H9 (cell line): Measurements from ENCODE around the gene BACE2. TPM values are rescaled to one million over a fixed set of nuclear protein-coding genes. Genes with fewer than 3 reads are reported as not detected.

Experiments
- DNase-seq: peaks from one replicate; pipeline ENCODE4 v3.0.0-alpha.2; 2017
- H2AFZ ChIP-seq: one replicate; pipeline ENCODE4 v1.6.1; 2013; ENCODE audit warnings: mild to moderate bottlenecking, low read length, control low read depth, moderate library complexity
- H2AK5ac ChIP-seq: 2 replicates; pipeline ENCODE4 v1.6.1; 2013; ENCODE audit warnings: low read length, control low read depth, mixed read lengths; ENCODE audit not compliant: insufficient read length
- H2BK120ac ChIP-seq: one replicate; pipeline ENCODE4 v1.6.1; 2013; ENCODE audit warnings: low read depth, mild to moderate bottlenecking, low read length, control low read depth, inconsistent platforms; ENCODE audit not compliant: poor library complexity, severe bottlenecking
- H2BK12ac ChIP-seq: 2 replicates; pipeline ENCODE4 v1.6.1; 2013; ENCODE audit warnings: low read length, control low read depth, mixed read lengths, low read depth; ENCODE audit not compliant: insufficient read length
- H2BK15ac ChIP-seq: 2 replicates; pipeline ENCODE4 v1.6.1; 2013; ENCODE audit warnings: low read depth, low read length, control low read depth
- H2BK20ac ChIP-seq: one replicate; pipeline ENCODE4 v1.6.1; 2013; ENCODE audit warnings: low read depth, mild to moderate bottlenecking, low read length, control low read depth, inconsistent platforms; ENCODE audit not compliant: poor library complexity, severe bottlenecking
- H2BK5ac ChIP-seq: 2 replicates; pipeline ENCODE4 v1.6.1; 2013; ENCODE audit warnings: low read length, control low read depth, mixed read lengths; ENCODE audit not compliant: insufficient read length
- H3K14ac ChIP-seq: 2 replicates; pipeline ENCODE4 v1.6.1; 2013; ENCODE audit warnings: low read length, control low read depth; ENCODE audit not compliant: insufficient read depth
- H3K18ac ChIP-seq: 2 replicates; pipeline ENCODE4 v1.6.1; 2013; ENCODE audit warnings: low read depth, mild to moderate bottlenecking, mixed read lengths, low read length, control low read depth; ENCODE audit not compliant: insufficient read length
- H3K23ac ChIP-seq: 2 replicates; pipeline ENCODE4 v1.6.1; 2013; ENCODE audit warnings: low read length, control low read depth, mixed read lengths, low read depth; ENCODE audit not compliant: insufficient read length
- H3K23me2 ChIP-seq: 2 replicates; pipeline ENCODE4 v1.6.1; 2013; ENCODE audit warnings: low read depth, mild to moderate bottlenecking, mixed read lengths, low read length, control low read depth; ENCODE audit not compliant: insufficient read length, poor library complexity, severe bottlenecking
- H3K27ac ChIP-seq: 2 replicates; pipeline ENCODE4 v1.5.1; 2013; ENCODE audit warnings: low read length, control low read depth, mixed read lengths, low read depth; ENCODE audit not compliant: insufficient read length
- H3K27me3 ChIP-seq: 2 replicates; pipeline ENCODE4 v1.6.1; 2013; ENCODE audit warnings: low read length, control low read depth, inconsistent platforms; ENCODE audit not compliant: insufficient read depth
- H3K4ac ChIP-seq: 2 replicates; pipeline ENCODE4 v1.6.1; 2013; ENCODE audit warnings: low read depth, mild to moderate bottlenecking, control low read depth, inconsistent platforms, low read length, moderate library complexity
- H3K4me1 ChIP-seq: 2 replicates; pipeline ENCODE4 v1.6.1; 2013; ENCODE audit warnings: low read length, control low read depth, inconsistent platforms; ENCODE audit not compliant: insufficient read depth
- H3K4me2 ChIP-seq: 2 replicates; pipeline ENCODE4 v1.6.1; 2013; ENCODE audit warnings: low read length, control low read depth, mixed read lengths; ENCODE audit not compliant: insufficient read length, insufficient read depth
- H3K56ac ChIP-seq: 2 replicates; pipeline ENCODE4 v1.6.1; 2013; ENCODE audit warnings: low read depth, mild to moderate bottlenecking, mixed read lengths, low read length, control low read depth; ENCODE audit not compliant: insufficient read length
- H3K79me1 ChIP-seq: 2 replicates; pipeline ENCODE4 v1.6.1; 2013; ENCODE audit warnings: low read depth, mild to moderate bottlenecking, moderate library complexity, low read length, control low read depth, inconsistent platforms; ENCODE audit not compliant: insufficient read depth, poor library complexity, severe bottlenecking
- H3K79me2 ChIP-seq: 2 replicates; pipeline ENCODE4 v1.6.1; 2013; ENCODE audit warnings: low read length, control low read depth, inconsistent platforms; ENCODE audit not compliant: insufficient read depth
- H3K9ac ChIP-seq: 2 replicates; pipeline ENCODE4 v1.6.1; 2013; ENCODE audit warnings: low read length, control low read depth, mixed read lengths; ENCODE audit not compliant: insufficient read length; ENCODE audit errors: extremely low read depth
- H3K9me3 ChIP-seq: one replicate; pipeline ENCODE4 v1.6.1; 2013; ENCODE audit warnings: low read depth, low read length, inconsistent platforms; ENCODE audit not compliant: control insufficient read depth
- H3T11ph ChIP-seq: one replicate; pipeline ENCODE4 v1.6.1; 2013; ENCODE audit warnings: mild to moderate bottlenecking, low read length, control low read depth, inconsistent platforms
- H4K20me1 ChIP-seq: one replicate; pipeline ENCODE4 v1.6.1; 2013; ENCODE audit not compliant: control insufficient read depth, insufficient read length, insufficient read depth
- H4K5ac ChIP-seq: 2 replicates; pipeline ENCODE4 v1.6.1; 2013; ENCODE audit warnings: low read depth, mild to moderate bottlenecking, mixed read lengths, low read length, control low read depth; ENCODE audit not compliant: insufficient read length
- H4K8ac ChIP-seq: replicated peaks from 2 replicates; pipeline ENCODE4 v1.6.1; 2013; ENCODE audit warnings: low read length, control low read depth, mixed read lengths, low read depth; ENCODE audit not compliant: insufficient read length
- H4K91ac ChIP-seq: 2 replicates; pipeline ENCODE4 v1.6.1; 2013; ENCODE audit warnings: low read depth, mild to moderate bottlenecking, moderate library complexity, mixed read lengths, low read length, control low read depth; ENCODE audit not compliant: insufficient read length
- H3K27ac Mint-ChIP-seq, 3 experiments: 2 replicates in 2 of 3; 3 replicates in 1 of 3; pipeline ENCODE4 v1.8.0; 2020 to 2021; ENCODE audit warnings: mixed read lengths in 3 of 3, mild to moderate bottlenecking in 1 of 3, moderate library complexity in 1 of 3
- H3K27me3 Mint-ChIP-seq: 2 replicates; pipeline ENCODE4 v1.8.0; 2021; ENCODE audit warnings: low read depth, mild to moderate bottlenecking, moderate library complexity, mixed read lengths
- H3K36me3 Mint-ChIP-seq, 3 experiments: 2 replicates in 2 of 3; 3 replicates in 1 of 3; pipeline ENCODE4 v1.8.0; 2020 to 2021; ENCODE audit warnings: low read depth in 3 of 3, mixed read lengths in 3 of 3; ENCODE audit not compliant: insufficient read depth in 1 of 3
- H3K4me1 Mint-ChIP-seq, 2 experiments: 2 replicates each; pipeline ENCODE4 v1.8.0; 2020; ENCODE audit warnings: mixed read lengths in 2 of 2
- H3K4me3 Mint-ChIP-seq, 2 experiments: 2 replicates in 1 of 2; 3 replicates in 1 of 2; pipeline ENCODE4 v1.8.0; 2020 to 2021; ENCODE audit warnings: mild to moderate bottlenecking in 2 of 2, mixed read lengths in 2 of 2, moderate library complexity in 1 of 2
- H3K9me3 Mint-ChIP-seq, 2 experiments: 2 replicates in 1 of 2; 3 replicates in 1 of 2; pipeline ENCODE4 v1.8.0; 2020; ENCODE audit warnings: mild to moderate bottlenecking in 2 of 2, mixed read lengths in 2 of 2, moderate library complexity in 1 of 2
- CTCF ChIP-seq: fragments of 200-600 bp; sonication (generic); conservative IDR thresholded peaks from 3 replicates; pipeline ENCODE4 v1.8.0; 2021; ENCODE audit warnings: antibody characterized with exemption, mild to moderate bottlenecking
- WGBS: extraction: QIAGEN DNeasy Blood & Tissue Kit; methylation state at CpG from one replicate; pipeline ENCODE4 v1.1.7; 2013; ENCODE audit warnings: missing lambda C conversion rate, low lambda C conversion rate, mixed read lengths; ENCODE audit not compliant: insufficient read length; ENCODE audit errors: extremely low coverage; 5-methylcytosine and 5-hydroxymethylcytosine counted together
- total RNA-seq: library from RNA; stranded (reverse); gene quantifications from 2 replicates; pipeline ENCODE4 v1.2.1, GENCODE V29; 2021

Gene BACE2
- total RNA-seq, 1 experiment from 2014 or later, result 8.0 TPM

- H3K27me3 Mint-ChIP-seq, result no peaks in the 10 kb centered on the region
- Histone ChIP-seq H3K4ac (no peak overlapping the region), H3K14ac (no peak overlapping the region; the same call in 1 of the 2 replicates), H2BK12ac (no peak overlapping the region), H3K79me2 (no peaks in the 10 kb centered on the region), H2BK5ac (no peak overlapping the region), H4K91ac (no peak overlapping the region), H4K5ac (no peak overlapping the region), H2AK5ac (no peak overlapping the region), H2BK20ac (no peak overlapping the region), H3K56ac (no peak overlapping the region), H4K8ac (no peak overlapping the region), H3T11ph (no peak overlapping the region), H2BK15ac (no peak overlapping the region), H3K23ac (no peak overlapping the region), H3K27me3 (no peaks in the 10 kb centered on the region), H2BK120ac (no peak overlapping the region), H3K23me2 (no peaks in the 10 kb centered on the region), H3K79me1 (no peaks in the 10 kb centered on the region), H4K20me1 (no peaks in the 10 kb centered on the region), H3K4me2 (no peak overlapping the region), H3K18ac (no peak overlapping the region), H3K27ac (no peak overlapping the region), H2AFZ (no peak overlapping the region), H3K9ac (no peak overlapping the region), H3K4me1 (no peaks in the 10 kb centered on the region), H3K9me3 (no peaks in the 10 kb centered on the region)
- no peak for DNase-seq
- H3K36me3 Mint-ChIP-seq, result no peaks in the 10 kb centered on the region
- H3K27ac Mint-ChIP-seq, result no peak overlapping the region
- no peak for TF ChIP-seq CTCF
- H3K4me1 Mint-ChIP-seq, result peaks cover 0 to 7% of the 10 kb centered on the region in 2 experiments; a peak in 2 of 4 replicates
- no CpG with 5 or more reads among the region's 10 CpGs for WGBS
- no peaks in the 10 kb centered on the region for H3K9me3 Mint-ChIP-seq
- H3K4me3 Mint-ChIP-seq, result no peak overlapping the region
These were observed 31.2 kb downstream of the BACE2 start for GRCh38 chr21:41199123-41199522.
